Activated naive CD4-positive, alpha-beta T cell treated with anti-CD3 and anti-CD28 coated beads, Interleukin-2, amount 10 ng/mL, durations not matched to agents 7 days and 5 days (primary cell): ENCODE measurements around the gene TBX6.

Source experiments
- CTCF ChIA-PET: fragments of 350-600 bp; sonication (Branson Sonifier 250); formaldehyde crosslinking; loops from one replicate; lab custom pipeline; 2021; ENCODE audit warnings: antibody characterized with exemption; lab: Charles Lee
- DNase-seq: peaks from one replicate; pipeline ENCODE4 v3.0.0-alpha.2; 2020
- H3K27ac Mint-ChIP-seq: one replicate; pipeline ENCODE4 v1.8.0; 2021; ENCODE audit warnings: mild to moderate bottlenecking, moderate library complexity, mixed read lengths
- H3K27me3 Mint-ChIP-seq: one replicate; pipeline ENCODE4 v1.8.0; 2021; ENCODE audit warnings: mild to moderate bottlenecking, mixed read lengths
- H3K36me3 Mint-ChIP-seq: one replicate; pipeline ENCODE4 v1.8.0; 2021; ENCODE audit warnings: mixed read lengths
- H3K4me1 Mint-ChIP-seq: one replicate; pipeline ENCODE4 v1.8.0; 2021; ENCODE audit warnings: mixed read lengths
- H3K4me3 Mint-ChIP-seq: one replicate; pipeline ENCODE4 v1.8.0; 2021; ENCODE audit warnings: mild to moderate bottlenecking, moderate library complexity, mixed read lengths
- H3K9me3 Mint-ChIP-seq: one replicate; pipeline ENCODE4 v1.8.0; 2021; ENCODE audit warnings: mixed read lengths

Gene TBX6

GRCh38 chr16:30040221-30040620, 51.5 kb downstream of the TBX6 start:
- Mint-ChIP-seq H3K9me3 (no peaks in the 10 kb centered on the region), H3K4me3 (no peak overlapping the region), H3K27ac (no peak overlapping the region), H3K4me1 (no peaks in the 10 kb centered on the region), H3K36me3 (no peaks in the 10 kb centered on the region), H3K27me3 (peaks cover 40% of the 10 kb centered on the region)
- no peak for DNase-seq
- CTCF ChIA-PET = interaction anchor here (1.2 to 1.6 kb wide), 3 partner anchors 9 to 18 kb away, joined by 3 to 6 read pairs (median 5); no protein-coding TSS in a partner anchor
